GM23338 (cell line): Measurements from ENCODE around the gene RNU5B-1. TPM values are rescaled to one million over a fixed set of nuclear protein-coding genes. Genes with fewer than 3 reads are reported as not detected.

Source experiments
- ATAC-seq: fragments of 200-7000 bp; cut with Tn5 transposase; 3 replicates; pipeline ENCODE4 v1.9.1; 2020
- DNase-seq: peaks from one replicate; pipeline ENCODE4 v3.0.0-alpha.2; 2015; ENCODE audit warnings: low spot score
- H2AFZ ChIP-seq: fragments of 200-600 bp; sonication (generic); 2 replicates; pipeline ENCODE4 v1.8.0; 2016; ENCODE audit warnings: antibody characterized with exemption, mild to moderate bottlenecking, moderate library complexity
- H3F3A ChIP-seq: fragments of 200-600 bp; sonication (generic); replicated peaks from 2 replicates; pipeline ENCODE4 v1.8.0; 2017; ENCODE audit warnings: antibody characterized with exemption, mixed run types, low read depth
- H3K27ac ChIP-seq: fragments of 200-600 bp; sonication (generic); 2 replicates; pipeline ENCODE4 v1.6.1; 2016; ENCODE audit warnings: low read depth
- H3K27me3 ChIP-seq: fragments of 200-600 bp; sonication (generic); 2 replicates; pipeline ENCODE4 v1.8.0; 2016; ENCODE audit warnings: mild to moderate bottlenecking, mixed run types, moderate library complexity; ENCODE audit not compliant: insufficient read depth
- H3K36me3 ChIP-seq: fragments of 200-600 bp; sonication (generic); 2 replicates; pipeline ENCODE4 v1.8.0; 2016; ENCODE audit warnings: mild to moderate bottlenecking; ENCODE audit not compliant: insufficient read depth
- H3K4me1 ChIP-seq: fragments of 200-600 bp; sonication (generic); 2 replicates; pipeline ENCODE4 v1.8.0; 2016; ENCODE audit warnings: mild to moderate bottlenecking, moderate library complexity; ENCODE audit not compliant: insufficient read depth
- H3K4me2 ChIP-seq: fragments of 200-600 bp; sonication (generic); 2 replicates; pipeline ENCODE4 v1.7.1; 2017; ENCODE audit warnings: mixed run types
- H3K4me3 ChIP-seq: fragments of 200-600 bp; sonication (generic); 2 replicates; pipeline ENCODE4 v1.6.1; 2016; ENCODE audit warnings: mixed run types
- H3K79me2 ChIP-seq: fragments of 200-600 bp; sonication (generic); replicated peaks from 2 replicates; pipeline ENCODE4 v1.8.0; 2017; ENCODE audit warnings: mild to moderate bottlenecking; ENCODE audit not compliant: insufficient read depth
- H3K9me2 ChIP-seq: fragments of 200-600 bp; sonication (generic); 2 replicates; pipeline ENCODE4 v1.8.0; 2017; ENCODE audit not compliant: insufficient read depth
- H4K20me1 ChIP-seq: fragments of 200-600 bp; sonication (generic); replicated peaks from 2 replicates; pipeline ENCODE4 v1.8.0; 2017; ENCODE audit warnings: mild to moderate bottlenecking; ENCODE audit not compliant: insufficient read depth
- H3K27ac Mint-ChIP-seq: 2 replicates; pipeline ENCODE4 v1.8.0; 2020; ENCODE audit warnings: inconsistent platforms, mild to moderate bottlenecking, moderate library complexity, mixed read lengths
- H3K27me3 Mint-ChIP-seq: 3 replicates; pipeline ENCODE4 v1.8.0; 2022; ENCODE audit warnings: low read depth, mild to moderate bottlenecking, moderate library complexity, mixed read lengths, inconsistent platforms; ENCODE audit not compliant: insufficient read depth, poor library complexity
- H3K36me3 Mint-ChIP-seq: 3 replicates; pipeline ENCODE4 v1.8.0; 2021; ENCODE audit warnings: low read depth, mild to moderate bottlenecking, inconsistent platforms, moderate library complexity, mixed read lengths
- H3K4me1 Mint-ChIP-seq: 3 replicates; pipeline ENCODE4 v1.8.0; 2020; ENCODE audit warnings: mild to moderate bottlenecking, inconsistent platforms, mixed read lengths
- H3K4me3 Mint-ChIP-seq: 3 replicates; pipeline ENCODE4 v1.8.0; 2021; ENCODE audit warnings: moderate library complexity, mild to moderate bottlenecking, inconsistent platforms, mixed read lengths
- H3K9me3 Mint-ChIP-seq: 3 replicates; pipeline ENCODE4 v1.8.0; 2020; ENCODE audit warnings: moderate library complexity, mild to moderate bottlenecking, inconsistent platforms, mixed read lengths
- CREB1 ChIP-seq: fragments of 250-450 bp; sonication (Bioruptor Pico); IDR thresholded peaks from 2 replicates; pipeline ENCODE4 v1.5.0; 2020; ENCODE audit warnings: low read depth, mild to moderate bottlenecking, moderate library complexity
- EZH2 ChIP-seq: fragments of 200-600 bp; sonication (generic); IDR thresholded peaks from one replicate; pipeline ENCODE4 v1.8.0; 2017; ENCODE audit warnings: antibody characterized with exemption, mild to moderate bottlenecking, low read depth; ENCODE audit not compliant: unreplicated experiment
- EZH2phosphoT487 ChIP-seq: fragments of 200-600 bp; sonication (generic); IDR thresholded peaks from one replicate; pipeline ENCODE4 v1.8.1; 2018; ENCODE audit warnings: antibody characterized with exemption; ENCODE audit not compliant: unreplicated experiment
- JUNB ChIP-seq: IDR thresholded peaks from one replicate; pipeline ENCODE4 v1.6.1; 2016; ENCODE audit warnings: antibody characterized with exemption; ENCODE audit not compliant: unreplicated experiment
- NANOG ChIP-seq: IDR thresholded peaks from 2 replicates; pipeline ENCODE4 v1.6.1; 2016; ENCODE audit warnings: antibody characterized with exemption, borderline replicate concordance
- POLR2AphosphoS5 ChIP-seq: IDR thresholded peaks from 2 replicates; pipeline ENCODE4 v1.6.1; 2016; ENCODE audit warnings: antibody characterized with exemption, low read depth
- STAT1 ChIP-seq: IDR thresholded peaks from one replicate; pipeline ENCODE4 v1.6.1; 2016; ENCODE audit warnings: antibody characterized with exemption; ENCODE audit not compliant: unreplicated experiment
- ZNF114 ChIP-seq: fragments of 250-450 bp; sonication (Bioruptor Pico); IDR thresholded peaks from 2 replicates; pipeline ENCODE4 v1.5.0; 2020; ENCODE audit warnings: mild to moderate bottlenecking, moderate library complexity
- ZNF331 ChIP-seq: fragments of 250-450 bp; sonication (Bioruptor Pico); IDR thresholded peaks from 2 replicates; pipeline ENCODE4 v1.5.0; 2020; ENCODE audit warnings: low read depth, mild to moderate bottlenecking, moderate library complexity
- polyA plus RNA-seq: library from polyadenylated mRNA; unstranded; fragments of >200 nt; fragmentation: Nextera tagmentation; extraction: Ambion mirVana; gene quantifications from 2 replicates; pipeline ENCODE4 v1.2.1, GENCODE V29; 2016
- total RNA-seq: library from RNA; depleted of rRNA; stranded (reverse); fragments of >200 nt; shearing (Covaris generic); gene quantifications from 2 replicates; pipeline ENCODE4 v1.2.3, GENCODE V29; 2014
- TF ChIP-seq, protein P1 (sequence below): IDR thresholded peaks from 2 replicates; pipeline ENCODE4 v1.6.1; 2016; ENCODE audit warnings: antibody characterized with exemption
- TF ChIP-seq, protein P2 (sequence below): fragments of 250-450 bp; sonication (Bioruptor Pico); IDR thresholded peaks from 2 replicates; pipeline ENCODE4 v1.5.0; 2020; ENCODE audit warnings: mild to moderate bottlenecking, moderate library complexity
- TF ChIP-seq, protein P3 (sequence below), 2 experiments: fragments of 200-600 bp in 1 of 2; sonication (generic) in 1 of 2; conservative IDR thresholded peaks; 2 replicates each; pipeline versions ENCODE4 v1.5.1 to v1.6.1; 2016 to 2017; ENCODE audit warnings: antibody characterized with exemption in 2 of 2, low read depth in 2 of 2, mild to moderate bottlenecking in 2 of 2, moderate library complexity in 1 of 2
- TF ChIP-seq, protein P4 (sequence below): IDR thresholded peaks from one replicate; pipeline ENCODE4 v1.6.1; 2018; ENCODE audit warnings: antibody characterized with exemption; ENCODE audit not compliant: unreplicated experiment

Gene RNU5B-1
- total and polyA plus RNA-seq, 2 experiments from 2014 or later = not detected

DNA sequence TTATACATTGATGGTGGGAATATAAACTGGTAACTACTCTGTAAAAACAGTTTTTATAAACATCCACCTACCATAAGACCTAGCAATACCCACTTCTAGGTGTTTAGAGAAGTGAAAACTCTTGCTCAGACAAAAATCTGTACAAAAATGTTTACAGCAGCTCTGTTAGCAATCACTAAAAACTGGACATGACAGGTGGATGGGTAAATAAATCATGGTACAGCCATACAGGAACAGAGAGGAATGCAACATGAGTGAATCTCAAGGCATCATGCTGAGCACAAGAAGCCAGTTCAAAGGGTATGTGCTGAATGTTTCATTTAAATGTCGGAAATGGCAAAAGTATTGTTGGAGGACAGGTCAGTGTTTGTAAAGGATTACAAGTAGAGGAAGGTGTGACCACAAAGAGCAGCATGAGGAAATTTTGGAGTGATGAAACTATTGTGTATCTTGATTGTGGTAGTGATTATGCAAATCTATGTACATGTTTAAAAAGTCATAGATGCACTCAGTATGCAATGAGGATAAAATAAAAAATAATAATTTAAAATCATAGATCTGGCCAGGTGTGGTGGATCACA, 11.4 kb upstream of the RNU5B-1 start:
- Histone ChIP-seq H2AFZ (no peak overlapping the region), H3K36me3 (no peaks in the 10 kb centered on the region), H3K27ac (no peak overlapping the region), H3K4me1 (no peaks in the 10 kb centered on the region), H3K27me3 (peaks cover 6% of the 10 kb centered on the region), H3K4me2 (no peak overlapping the region), H3K79me2 (no peaks in the 10 kb centered on the region), H3K4me3 (no peak overlapping the region), H4K20me1 (no peaks in the 10 kb centered on the region), H3F3A (no peaks in the 10 kb centered on the region), H3K9me2 (no peaks in the 10 kb centered on the region)
- H3K4me3 Mint-ChIP-seq = no peak overlapping the region
- H3K4me1 Mint-ChIP-seq = peaks cover 9% of the 10 kb centered on the region
- no peaks in the 10 kb centered on the region for H3K9me3 Mint-ChIP-seq
- ATAC-seq (no peak), DNase-seq (no peak)
- H3K27ac Mint-ChIP-seq = no peak overlapping the region
- peaks cover 6% of the 10 kb centered on the region for H3K27me3 Mint-ChIP-seq
- no peaks in the 10 kb centered on the region for H3K36me3 Mint-ChIP-seq
- TF ChIP-seq, protein P1, sequence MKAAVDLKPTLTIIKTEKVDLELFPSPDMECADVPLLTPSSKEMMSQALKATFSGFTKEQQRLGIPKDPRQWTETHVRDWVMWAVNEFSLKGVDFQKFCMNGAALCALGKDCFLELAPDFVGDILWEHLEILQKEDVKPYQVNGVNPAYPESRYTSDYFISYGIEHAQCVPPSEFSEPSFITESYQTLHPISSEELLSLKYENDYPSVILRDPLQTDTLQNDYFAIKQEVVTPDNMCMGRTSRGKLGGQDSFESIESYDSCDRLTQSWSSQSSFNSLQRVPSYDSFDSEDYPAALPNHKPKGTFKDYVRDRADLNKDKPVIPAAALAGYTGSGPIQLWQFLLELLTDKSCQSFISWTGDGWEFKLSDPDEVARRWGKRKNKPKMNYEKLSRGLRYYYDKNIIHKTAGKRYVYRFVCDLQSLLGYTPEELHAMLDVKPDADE = no peak
- TF ChIP-seq CREB1 (no peak), STAT1 (no peak), EZH2 (no peak), JUNB (no peak), POLR2AphosphoS5 (no peak), ZNF114 (CRISPR knock-in tag) (no peak), NANOG (no peak), ZNF331 (CRISPR knock-in tag) (no peak), EZH2phosphoT487 (no peak)
- TF ChIP-seq, protein P2, sequence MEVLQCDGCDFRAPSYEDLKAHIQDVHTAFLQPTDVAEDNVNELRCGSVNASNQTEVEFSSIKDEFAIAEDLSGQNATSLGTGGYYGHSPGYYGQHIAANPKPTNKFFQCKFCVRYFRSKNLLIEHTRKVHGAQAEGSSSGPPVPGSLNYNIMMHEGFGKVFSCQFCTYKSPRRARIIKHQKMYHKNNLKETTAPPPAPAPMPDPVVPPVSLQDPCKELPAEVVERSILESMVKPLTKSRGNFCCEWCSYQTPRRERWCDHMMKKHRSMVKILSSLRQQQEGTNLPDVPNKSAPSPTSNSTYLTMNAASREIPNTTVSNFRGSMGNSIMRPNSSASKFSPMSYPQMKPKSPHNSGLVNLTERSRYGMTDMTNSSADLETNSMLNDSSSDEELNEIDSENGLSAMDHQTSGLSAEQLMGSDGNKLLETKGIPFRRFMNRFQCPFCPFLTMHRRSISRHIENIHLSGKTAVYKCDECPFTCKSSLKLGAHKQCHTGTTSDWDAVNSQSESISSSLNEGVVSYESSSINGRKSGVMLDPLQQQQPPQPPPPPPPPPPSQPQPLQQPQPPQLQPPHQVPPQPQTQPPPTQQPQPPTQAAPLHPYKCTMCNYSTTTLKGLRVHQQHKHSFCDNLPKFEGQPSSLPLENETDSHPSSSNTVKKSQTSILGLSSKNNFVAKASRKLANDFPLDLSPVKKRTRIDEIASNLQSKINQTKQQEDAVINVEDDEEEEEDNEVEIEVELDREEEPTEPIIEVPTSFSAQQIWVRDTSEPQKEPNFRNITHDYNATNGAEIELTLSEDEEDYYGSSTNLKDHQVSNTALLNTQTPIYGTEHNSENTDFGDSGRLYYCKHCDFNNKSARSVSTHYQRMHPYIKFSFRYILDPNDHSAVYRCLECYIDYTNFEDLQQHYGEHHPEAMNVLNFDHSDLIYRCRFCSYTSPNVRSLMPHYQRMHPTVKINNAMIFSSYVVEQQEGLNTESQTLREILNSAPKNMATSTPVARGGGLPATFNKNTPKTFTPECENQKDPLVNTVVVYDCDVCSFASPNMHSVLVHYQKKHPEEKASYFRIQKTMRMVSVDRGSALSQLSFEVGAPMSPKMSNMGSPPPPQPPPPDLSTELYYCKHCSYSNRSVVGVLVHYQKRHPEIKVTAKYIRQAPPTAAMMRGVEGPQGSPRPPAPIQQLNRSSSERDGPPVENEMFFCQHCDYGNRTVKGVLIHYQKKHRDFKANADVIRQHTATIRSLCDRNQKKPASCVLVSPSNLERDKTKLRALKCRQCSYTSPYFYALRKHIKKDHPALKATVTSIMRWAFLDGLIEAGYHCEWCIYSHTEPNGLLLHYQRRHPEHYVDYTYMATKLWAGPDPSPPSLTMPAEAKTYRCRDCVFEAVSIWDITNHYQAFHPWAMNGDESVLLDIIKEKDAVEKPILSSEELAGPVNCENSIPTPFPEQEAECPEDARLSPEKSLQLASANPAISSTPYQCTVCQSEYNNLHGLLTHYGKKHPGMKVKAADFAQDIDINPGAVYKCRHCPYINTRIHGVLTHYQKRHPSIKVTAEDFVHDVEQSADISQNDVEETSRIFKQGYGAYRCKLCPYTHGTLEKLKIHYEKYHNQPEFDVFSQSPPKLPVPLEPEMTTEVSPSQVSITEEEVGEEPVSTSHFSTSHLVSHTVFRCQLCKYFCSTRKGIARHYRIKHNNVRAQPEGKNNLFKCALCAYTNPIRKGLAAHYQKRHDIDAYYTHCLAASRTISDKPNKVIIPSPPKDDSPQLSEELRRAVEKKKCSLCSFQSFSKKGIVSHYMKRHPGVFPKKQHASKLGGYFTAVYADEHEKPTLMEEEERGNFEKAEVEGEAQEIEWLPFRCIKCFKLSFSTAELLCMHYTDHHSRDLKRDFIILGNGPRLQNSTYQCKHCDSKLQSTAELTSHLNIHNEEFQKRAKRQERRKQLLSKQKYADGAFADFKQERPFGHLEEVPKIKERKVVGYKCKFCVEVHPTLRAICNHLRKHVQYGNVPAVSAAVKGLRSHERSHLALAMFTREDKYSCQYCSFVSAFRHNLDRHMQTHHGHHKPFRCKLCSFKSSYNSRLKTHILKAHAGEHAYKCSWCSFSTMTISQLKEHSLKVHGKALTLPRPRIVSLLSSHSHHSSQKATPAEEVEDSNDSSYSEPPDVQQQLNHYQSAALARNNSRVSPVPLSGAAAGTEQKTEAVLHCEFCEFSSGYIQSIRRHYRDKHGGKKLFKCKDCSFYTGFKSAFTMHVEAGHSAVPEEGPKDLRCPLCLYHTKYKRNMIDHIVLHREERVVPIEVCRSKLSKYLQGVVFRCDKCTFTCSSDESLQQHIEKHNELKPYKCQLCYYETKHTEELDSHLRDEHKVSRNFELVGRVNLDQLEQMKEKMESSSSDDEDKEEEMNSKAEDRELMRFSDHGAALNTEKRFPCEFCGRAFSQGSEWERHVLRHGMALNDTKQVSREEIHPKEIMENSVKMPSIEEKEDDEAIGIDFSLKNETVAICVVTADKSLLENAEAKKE (CRISPR knock-in tag) = no peak
- TF ChIP-seq, protein P3, sequence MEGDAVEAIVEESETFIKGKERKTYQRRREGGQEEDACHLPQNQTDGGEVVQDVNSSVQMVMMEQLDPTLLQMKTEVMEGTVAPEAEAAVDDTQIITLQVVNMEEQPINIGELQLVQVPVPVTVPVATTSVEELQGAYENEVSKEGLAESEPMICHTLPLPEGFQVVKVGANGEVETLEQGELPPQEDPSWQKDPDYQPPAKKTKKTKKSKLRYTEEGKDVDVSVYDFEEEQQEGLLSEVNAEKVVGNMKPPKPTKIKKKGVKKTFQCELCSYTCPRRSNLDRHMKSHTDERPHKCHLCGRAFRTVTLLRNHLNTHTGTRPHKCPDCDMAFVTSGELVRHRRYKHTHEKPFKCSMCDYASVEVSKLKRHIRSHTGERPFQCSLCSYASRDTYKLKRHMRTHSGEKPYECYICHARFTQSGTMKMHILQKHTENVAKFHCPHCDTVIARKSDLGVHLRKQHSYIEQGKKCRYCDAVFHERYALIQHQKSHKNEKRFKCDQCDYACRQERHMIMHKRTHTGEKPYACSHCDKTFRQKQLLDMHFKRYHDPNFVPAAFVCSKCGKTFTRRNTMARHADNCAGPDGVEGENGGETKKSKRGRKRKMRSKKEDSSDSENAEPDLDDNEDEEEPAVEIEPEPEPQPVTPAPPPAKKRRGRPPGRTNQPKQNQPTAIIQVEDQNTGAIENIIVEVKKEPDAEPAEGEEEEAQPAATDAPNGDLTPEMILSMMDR (conservative IDR thresholded peaks at IDR 0.05; ENCODE audit: low read depth in 2 of 2) = no peak
- TF ChIP-seq, protein P4, sequence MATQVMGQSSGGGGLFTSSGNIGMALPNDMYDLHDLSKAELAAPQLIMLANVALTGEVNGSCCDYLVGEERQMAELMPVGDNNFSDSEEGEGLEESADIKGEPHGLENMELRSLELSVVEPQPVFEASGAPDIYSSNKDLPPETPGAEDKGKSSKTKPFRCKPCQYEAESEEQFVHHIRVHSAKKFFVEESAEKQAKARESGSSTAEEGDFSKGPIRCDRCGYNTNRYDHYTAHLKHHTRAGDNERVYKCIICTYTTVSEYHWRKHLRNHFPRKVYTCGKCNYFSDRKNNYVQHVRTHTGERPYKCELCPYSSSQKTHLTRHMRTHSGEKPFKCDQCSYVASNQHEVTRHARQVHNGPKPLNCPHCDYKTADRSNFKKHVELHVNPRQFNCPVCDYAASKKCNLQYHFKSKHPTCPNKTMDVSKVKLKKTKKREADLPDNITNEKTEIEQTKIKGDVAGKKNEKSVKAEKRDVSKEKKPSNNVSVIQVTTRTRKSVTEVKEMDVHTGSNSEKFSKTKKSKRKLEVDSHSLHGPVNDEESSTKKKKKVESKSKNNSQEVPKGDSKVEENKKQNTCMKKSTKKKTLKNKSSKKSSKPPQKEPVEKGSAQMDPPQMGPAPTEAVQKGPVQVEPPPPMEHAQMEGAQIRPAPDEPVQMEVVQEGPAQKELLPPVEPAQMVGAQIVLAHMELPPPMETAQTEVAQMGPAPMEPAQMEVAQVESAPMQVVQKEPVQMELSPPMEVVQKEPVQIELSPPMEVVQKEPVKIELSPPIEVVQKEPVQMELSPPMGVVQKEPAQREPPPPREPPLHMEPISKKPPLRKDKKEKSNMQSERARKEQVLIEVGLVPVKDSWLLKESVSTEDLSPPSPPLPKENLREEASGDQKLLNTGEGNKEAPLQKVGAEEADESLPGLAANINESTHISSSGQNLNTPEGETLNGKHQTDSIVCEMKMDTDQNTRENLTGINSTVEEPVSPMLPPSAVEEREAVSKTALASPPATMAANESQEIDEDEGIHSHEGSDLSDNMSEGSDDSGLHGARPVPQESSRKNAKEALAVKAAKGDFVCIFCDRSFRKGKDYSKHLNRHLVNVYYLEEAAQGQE = no peak
